SK-N-MC (cell line): ENCODE results near the gene TDP1.
A peak's percentile ranks its signal among the peaks of the same experiment; 100 is the strongest.
"Not testable (repeated sequence)": the region's sequence is repeated elsewhere in the genome, so short reads cannot be mapped to it uniquely, and the experiment has no call there.

Source experiments
- DNase-seq: peaks from one replicate; pipeline ENCODE4 v3.0.0-alpha.2; 2011; ENCODE audit warnings: low read depth, low spot score
- H3K27ac ChIP-seq: fragments of 200-600 bp; sonication (generic); 2 replicates; pipeline ENCODE4 v1.5.1; 2016; ENCODE audit warnings: mixed run types
- H3K36me3 ChIP-seq: fragments of 200-600 bp; sonication (generic); 2 replicates; pipeline ENCODE4 v1.6.1; 2017; ENCODE audit warnings: antibody characterized with exemption, low read length, mixed read lengths; ENCODE audit not compliant: insufficient read depth
- H3K4me3 ChIP-seq: fragments of 200-600 bp; sonication (generic); 2 replicates; pipeline ENCODE4 v1.5.1; 2016
- H3K9ac ChIP-seq: fragments of 200-600 bp; sonication (generic); 2 replicates; pipeline ENCODE4 v1.8.0; 2017; ENCODE audit warnings: mixed run types, mixed read lengths; ENCODE audit not compliant: insufficient read length
- H3K9me3 ChIP-seq: fragments of 200-600 bp; sonication (generic); 2 replicates; pipeline ENCODE4 v1.6.1; 2017; ENCODE audit warnings: low read depth, mild to moderate bottlenecking, antibody characterized with exemption, low read length, moderate library complexity, mixed read lengths
- EZH2 ChIP-seq: fragments of 200-600 bp; sonication (generic); IDR thresholded peaks from one replicate; pipeline ENCODE4 v1.6.1; 2017; ENCODE audit warnings: antibody characterized with exemption
- FOXP2 ChIP-seq: optimal IDR thresholded peaks from 2 replicates; pipeline ENCODE3; 2011; ENCODE audit warnings: mild to moderate bottlenecking, moderate library complexity; ENCODE audit not compliant: insufficient read depth; ENCODE audit errors: extremely low read length, control extremely low read depth
- POLR2AphosphoS5 ChIP-seq: IDR thresholded peaks from 2 replicates; pipeline ENCODE4 v1.6.1; 2012; ENCODE audit warnings: mild to moderate bottlenecking, low read depth, low read length, borderline replicate concordance

Gene TDP1

GRCh38 chr14:90061685-90062126 is 106.0 kb downstream of the TDP1 start, which contains the start of gene KCNK13:
Gene KCNK13 (plus strand): TSS chr14:90061994. CDS start chr14:90062206, 212 bp downstream.
- peak within 1 kb of the TSS; percentile 74 for H3K4me3 ChIP-seq
- no peaks in the 10 kb centered on the region for H3K36me3 ChIP-seq
- 0 out of 2 replicates have a peak, but pooled peaks cover 4% of the 10 kb centered on the region for H3K9me3 ChIP-seq
- no peak for TF ChIP-seq EZH2
- TF ChIP-seq FOXP2, result no peak
- no peak for TF ChIP-seq POLR2AphosphoS5
- no peak for DNase-seq
- H3K27ac ChIP-seq, result no peak within 1 kb of the TSS
- no peak within 1 kb of the TSS for H3K9ac ChIP-seq

- Histone ChIP-seq H3K27ac (no peak overlapping the region), H3K9me3 (0 out of 2 replicates have a peak, but pooled peaks cover 4% of the 10 kb centered on the region), H3K36me3 (no peaks in the 10 kb centered on the region), H3K9ac (no peak overlapping the region), H3K4me3 (peak overlapping the region; percentile 51; the same call in 1 of the 2 replicates)
- TF ChIP-seq POLR2AphosphoS5 (no peak), EZH2 (peak; percentile 92)
- DNase-seq, result no peak
These were observed 106.5 kb downstream of the TDP1 start for GRCh38 chr14:90062127-90062794.

- no peak overlapping the region for H3K4me3 ChIP-seq
These were observed 107.3 kb downstream of the TDP1 start for GRCh38 chr14:90062822-90063539.

GRCh38 chr14:90072350-90072749 is 116.6 kb downstream of the TDP1 start:
- H3K4me3 ChIP-seq, result no peak overlapping the region
- H3K9ac ChIP-seq, result no peak overlapping the region
- H3K36me3 ChIP-seq, result no peaks in the 10 kb centered on the region
- TF ChIP-seq POLR2AphosphoS5, result no peak
- no peak for TF ChIP-seq FOXP2
- no peak for TF ChIP-seq EZH2
- no peak for DNase-seq
- H3K9me3 ChIP-seq, result no peaks in the 10 kb centered on the region
- no peak overlapping the region for H3K27ac ChIP-seq

More at GRCh38 chr14:90062822-90063539, 107.3 kb downstream of the TDP1 start:
- Histone ChIP-seq H3K36me3 (no peaks in the 10 kb centered on the region), H3K27ac (no peak overlapping the region), H3K9me3 (0 out of 2 replicates have a peak, but pooled peaks cover 4% of the 10 kb centered on the region), H3K9ac (no peak overlapping the region)
- no peak for DNase-seq
- TF ChIP-seq FOXP2 (no peak), POLR2AphosphoS5 (no peak), EZH2 (no peak)

DNA sequence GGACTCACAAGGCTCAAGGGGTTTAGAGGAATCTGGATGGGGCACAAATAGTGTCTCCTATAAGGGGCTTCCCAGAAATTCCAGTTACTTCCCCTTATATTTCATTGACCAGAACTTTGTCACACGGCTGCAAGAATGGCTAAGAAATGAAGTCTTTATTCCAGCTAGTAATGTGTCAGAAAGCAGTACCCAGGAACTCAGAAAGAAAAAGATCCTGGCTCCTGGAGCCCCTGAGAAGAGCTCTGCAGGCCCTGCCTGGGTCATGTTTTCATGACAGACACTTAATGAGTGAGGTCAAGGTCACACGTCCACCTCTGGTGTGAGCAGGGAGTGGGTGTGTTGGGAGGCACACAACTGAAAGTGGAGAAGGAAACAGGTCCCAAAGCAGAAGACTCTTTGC is 123.8 kb downstream of the TDP1 start:
- H3K27ac ChIP-seq, result no peak overlapping the region
- no peak for DNase-seq
- H3K36me3 ChIP-seq, result no peaks in the 10 kb centered on the region
- no peak overlapping the region for H3K9ac ChIP-seq
- TF ChIP-seq FOXP2, result no peak
- no peak for TF ChIP-seq POLR2AphosphoS5
- no peak for TF ChIP-seq EZH2
- H3K4me3 ChIP-seq, result no peak overlapping the region
- H3K9me3 ChIP-seq, result no peaks in the 10 kb centered on the region

DNA sequence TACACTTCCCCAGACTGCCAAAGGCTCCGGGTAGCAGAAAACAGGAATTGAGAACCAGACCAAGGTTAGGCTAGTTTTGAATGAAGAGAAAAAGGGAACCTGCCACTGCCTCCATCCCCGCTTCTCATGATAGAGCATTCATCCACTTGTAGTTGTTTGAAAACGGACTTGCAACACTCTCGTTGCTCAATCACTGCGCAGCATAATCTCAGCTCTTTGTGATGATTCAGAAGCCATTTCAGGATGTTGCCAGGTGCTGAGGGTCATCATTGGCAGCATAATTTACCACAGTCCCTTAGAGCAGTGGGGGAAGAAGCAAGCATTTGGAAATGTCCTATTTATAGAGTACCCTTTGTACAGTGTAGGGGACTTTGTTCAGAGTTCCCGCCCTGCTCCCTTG is 131.7 kb downstream of the TDP1 start:
- Histone ChIP-seq H3K9me3 (no peaks in the 10 kb centered on the region), H3K36me3 (no peaks in the 10 kb centered on the region), H3K27ac (no peak overlapping the region), H3K4me3 (no peak overlapping the region), H3K9ac (no peak overlapping the region)
- TF ChIP-seq POLR2AphosphoS5, result no peak
- TF ChIP-seq FOXP2, result no peak
- TF ChIP-seq EZH2, result no peak
- DNase-seq, result no peak

- Histone ChIP-seq H3K36me3 (no peaks in the 10 kb centered on the region), H3K4me3 (no peak overlapping the region), H3K9me3 (no peaks in the 10 kb centered on the region), H3K27ac (no peak overlapping the region), H3K9ac (no peak overlapping the region)
- DNase-seq, result no peak
- TF ChIP-seq EZH2 (no peak), POLR2AphosphoS5 (no peak), FOXP2 (no peak)
These were observed 132.4 kb downstream of the TDP1 start for GRCh38 chr14:90088176-90088575.

GRCh38 chr14:90089486-90089885 is 133.8 kb downstream of the TDP1 start:
- not testable (repeated sequence) for H3K36me3 ChIP-seq, H3K9ac ChIP-seq, H3K27ac ChIP-seq, DNase-seq, H3K9me3 ChIP-seq, H3K4me3 ChIP-seq

GRCh38 chr14:90091393-90091792 is 135.7 kb downstream of the TDP1 start:
- no peak for DNase-seq
- Histone ChIP-seq H3K9me3 (no peaks in the 10 kb centered on the region), H3K36me3 (no peaks in the 10 kb centered on the region), H3K27ac (no peak overlapping the region), H3K9ac (no peak overlapping the region), H3K4me3 (no peak overlapping the region)
- no peak for TF ChIP-seq FOXP2
- TF ChIP-seq POLR2AphosphoS5, result no peak
- no peak for TF ChIP-seq EZH2
